ENCODE results near the gene GPAT3. TPM values are rescaled to one million over a fixed set of nuclear protein-coding genes. Genes with fewer than 3 reads are reported as not detected.
A peak's percentile ranks its signal among the peaks of the same experiment; 100 is the strongest.

Gene GPAT3
- total RNA-seq, 1 experiment from 2014 or later, result not detected

DNA sequence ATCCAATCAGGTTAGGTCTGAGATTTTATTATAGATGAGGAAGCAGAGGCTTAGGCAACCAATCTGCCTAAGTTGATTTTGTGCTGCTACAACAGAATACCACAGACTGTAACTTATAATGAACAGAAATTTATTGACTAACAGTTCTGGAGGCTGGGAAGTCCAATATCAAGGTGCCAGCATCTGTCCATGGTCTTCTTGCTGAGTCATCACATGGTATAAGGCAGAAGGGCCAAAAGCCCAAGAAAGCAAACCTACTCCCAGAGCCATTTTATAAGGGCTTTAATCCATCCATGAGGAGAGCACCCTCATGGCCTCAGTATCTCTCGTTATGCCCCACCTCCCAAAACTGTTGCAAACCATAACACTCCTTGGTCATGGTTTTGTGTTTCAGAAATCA, 55.8 kb downstream of the GPAT3 start:
- Histone ChIP-seq H3K4me1 (ENCODE audit: low read length) (no peaks in the 10 kb centered on the region), H3K9ac (ENCODE audit: low read length) (no peak overlapping the region), H3K9me3 (ENCODE audit: low read length) (no peaks in the 10 kb centered on the region), H3K36me3 (ENCODE audit: insufficient read depth, low read length) (no peaks in the 10 kb centered on the region), H3K4me2 (ENCODE audit: low read depth, low read length, poor library complexity, severe bottlenecking) (no peak overlapping the region), H4K20me1 (ENCODE audit: insufficient read depth, low read depth, low read length) (no peaks in the 10 kb centered on the region), H3K4me3 (ENCODE audit: low read length) (no peak overlapping the region), H3K79me2 (ENCODE audit: low read length) (no peaks in the 10 kb centered on the region), H2AFZ (ENCODE audit: low read length) (no peak overlapping the region), H3K27ac (ENCODE audit: low read length) (no peak overlapping the region), H3K9me2 (replicated peaks; ENCODE audit: insufficient read depth, low read length) (no peaks in the 10 kb centered on the region), H3K27me3 (ENCODE audit: low read length) (no peaks in the 10 kb centered on the region)
- no peak for DNase-seq

DNA sequence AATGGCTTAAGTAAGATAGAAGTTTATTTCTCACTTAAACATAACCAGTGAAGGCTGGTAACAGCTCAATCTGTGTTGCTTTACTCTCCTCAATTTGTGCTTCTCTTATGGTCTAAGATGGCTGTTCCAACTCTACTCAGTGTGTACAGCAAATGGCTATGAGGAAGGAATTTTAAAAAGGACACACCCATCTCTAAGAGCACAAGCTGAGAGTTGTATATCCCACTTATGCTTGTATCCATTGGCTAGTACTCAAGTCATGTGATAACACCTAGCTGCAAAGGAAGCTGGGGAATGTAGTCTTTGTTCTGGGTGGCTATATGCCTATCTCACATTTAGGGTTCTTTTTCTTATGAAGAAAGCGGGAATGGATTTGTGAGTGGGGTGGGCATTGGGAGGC, 63.3 kb downstream of the GPAT3 start:
- Histone ChIP-seq H4K20me1 (ENCODE audit: insufficient read depth, low read depth, low read length) (no peaks in the 10 kb centered on the region), H3K9me3 (ENCODE audit: low read length) (no peaks in the 10 kb centered on the region), H3K9ac (ENCODE audit: low read length) (no peak overlapping the region), H3K9me2 (replicated peaks; ENCODE audit: insufficient read depth, low read length) (no peaks in the 10 kb centered on the region), H3K4me2 (ENCODE audit: low read depth, low read length, poor library complexity, severe bottlenecking) (no peak overlapping the region), H3K4me1 (ENCODE audit: low read length) (no peaks in the 10 kb centered on the region), H3K27me3 (ENCODE audit: low read length) (no peaks in the 10 kb centered on the region), H3K79me2 (ENCODE audit: low read length) (no peaks in the 10 kb centered on the region), H3K36me3 (ENCODE audit: insufficient read depth, low read length) (no peaks in the 10 kb centered on the region), H3K4me3 (ENCODE audit: low read length) (no peak overlapping the region), H3K27ac (ENCODE audit: low read length) (no peak overlapping the region), H2AFZ (ENCODE audit: low read length) (no peak overlapping the region)
- DNase-seq, result peak; percentile 62

DNA sequence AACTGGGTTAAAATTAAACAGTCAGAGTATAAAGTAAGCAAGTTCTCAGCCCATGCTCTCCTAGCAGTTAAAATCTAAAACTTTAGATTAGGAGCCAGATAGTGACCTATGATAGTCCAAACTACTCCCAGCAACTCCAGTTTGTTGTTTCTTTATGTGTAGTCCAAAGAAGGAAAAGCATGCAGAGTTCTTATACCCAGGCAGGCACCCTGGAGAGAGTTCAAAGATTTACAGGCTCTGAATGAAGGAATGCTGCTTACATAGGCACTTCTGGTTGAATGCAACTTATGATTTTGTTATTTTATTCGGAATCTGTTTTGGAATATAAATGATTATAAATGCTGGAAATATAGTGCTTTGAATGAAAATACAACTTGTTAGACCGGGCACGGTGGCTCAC, 67.2 kb downstream of the GPAT3 start:
- no peaks in the 10 kb centered on the region for H3K9me2 ChIP-seq (replicated peaks; ENCODE audit: insufficient read depth, low read length)

DNA sequence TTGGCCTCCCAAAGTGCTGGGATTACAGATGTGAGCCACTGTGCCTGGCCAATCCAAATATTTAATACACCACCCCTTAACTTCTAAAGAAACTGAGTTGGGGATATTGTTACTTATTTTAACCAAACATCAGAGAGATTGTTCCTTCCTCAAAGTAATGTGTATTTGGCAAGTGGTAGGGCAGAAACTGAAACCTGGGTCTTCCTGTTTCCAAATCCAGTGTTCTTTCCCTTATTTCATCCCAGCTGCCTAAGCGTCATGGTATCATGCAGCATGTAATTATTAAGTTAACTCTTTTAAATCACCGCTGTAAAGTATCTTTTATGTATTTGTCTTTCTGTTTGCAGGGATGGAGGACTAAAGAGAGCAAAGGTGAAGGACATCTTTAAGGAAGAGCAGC, 68.4 kb downstream of the GPAT3 start:
- Histone ChIP-seq H3K4me3 (ENCODE audit: low read length) (no peak overlapping the region), H3K27ac (ENCODE audit: low read length) (no peak overlapping the region), H3K4me1 (ENCODE audit: low read length) (no peaks in the 10 kb centered on the region), H3K79me2 (ENCODE audit: low read length) (no peaks in the 10 kb centered on the region), H4K20me1 (ENCODE audit: insufficient read depth, low read depth, low read length) (no peaks in the 10 kb centered on the region), H2AFZ (ENCODE audit: low read length) (no peak overlapping the region), H3K9me2 (replicated peaks; ENCODE audit: insufficient read depth, low read length) (no peaks in the 10 kb centered on the region), H3K27me3 (ENCODE audit: low read length) (no peaks in the 10 kb centered on the region), H3K9me3 (ENCODE audit: low read length) (no peaks in the 10 kb centered on the region), H3K36me3 (ENCODE audit: insufficient read depth, low read length) (no peaks in the 10 kb centered on the region), H3K9ac (ENCODE audit: low read length) (no peak overlapping the region), H3K4me2 (ENCODE audit: low read depth, low read length, poor library complexity, severe bottlenecking) (no peak overlapping the region)
- no peak for DNase-seq

More for the DNA sequence above, 67.2 kb downstream of the GPAT3 start:
- no peaks in the 10 kb centered on the region for H3K79me2 ChIP-seq (ENCODE audit: low read length)
- H3K9ac ChIP-seq (ENCODE audit: low read length), result no peak overlapping the region
- H3K27me3 ChIP-seq (ENCODE audit: low read length), result no peaks in the 10 kb centered on the region
- no peaks in the 10 kb centered on the region for H3K4me1 ChIP-seq (ENCODE audit: low read length)
- DNase-seq, result no peak
- no peak overlapping the region for H3K4me3 ChIP-seq (ENCODE audit: low read length)
- H3K27ac ChIP-seq (ENCODE audit: low read length), result no peak overlapping the region
- no peak overlapping the region for H3K4me2 ChIP-seq (ENCODE audit: low read depth, low read length, poor library complexity, severe bottlenecking)
- H3K9me3 ChIP-seq (ENCODE audit: low read length), result no peaks in the 10 kb centered on the region
- no peaks in the 10 kb centered on the region for H4K20me1 ChIP-seq (ENCODE audit: insufficient read depth, low read depth, low read length)
- no peaks in the 10 kb centered on the region for H3K36me3 ChIP-seq (ENCODE audit: insufficient read depth, low read length)
- H2AFZ ChIP-seq (ENCODE audit: low read length), result no peak overlapping the region

DNA sequence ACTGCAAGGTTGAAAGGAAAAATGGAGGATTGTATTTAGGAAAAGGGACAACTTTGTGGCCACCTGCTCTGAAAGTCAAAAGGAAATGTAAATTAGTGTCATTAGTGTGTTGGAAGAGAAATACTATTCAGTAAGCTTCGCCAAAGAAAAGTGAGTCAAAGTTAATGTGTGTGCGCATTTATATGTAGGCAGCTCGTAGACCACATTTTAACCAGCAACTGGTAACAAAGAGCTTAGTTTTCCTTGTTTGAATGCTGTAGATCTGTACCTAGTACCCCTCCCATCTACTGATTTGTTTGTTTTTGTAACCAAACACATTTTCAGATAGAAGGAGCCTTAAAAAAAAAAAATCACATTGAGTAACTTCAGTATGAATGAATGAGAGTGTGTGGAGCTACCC, 69.3 kb downstream of the GPAT3 start:
- H2AFZ ChIP-seq (ENCODE audit: low read length), result no peak overlapping the region
- H3K9ac ChIP-seq (ENCODE audit: low read length), result no peak overlapping the region
- H3K79me2 ChIP-seq (ENCODE audit: low read length), result no peaks in the 10 kb centered on the region
- no peaks in the 10 kb centered on the region for H3K27me3 ChIP-seq (ENCODE audit: low read length)
- no peak for DNase-seq
- H3K4me1 ChIP-seq (ENCODE audit: low read length), result no peaks in the 10 kb centered on the region
- H3K4me2 ChIP-seq (ENCODE audit: low read depth, low read length, poor library complexity, severe bottlenecking), result no peak overlapping the region
- no peaks in the 10 kb centered on the region for H3K36me3 ChIP-seq (ENCODE audit: insufficient read depth, low read length)
- no peak overlapping the region for H3K27ac ChIP-seq (ENCODE audit: low read length)
- no peak overlapping the region for H3K4me3 ChIP-seq (ENCODE audit: low read length)
- no peaks in the 10 kb centered on the region for H4K20me1 ChIP-seq (ENCODE audit: insufficient read depth, low read depth, low read length)
- no peaks in the 10 kb centered on the region for H3K9me2 ChIP-seq (replicated peaks; ENCODE audit: insufficient read depth, low read length)
- H3K9me3 ChIP-seq (ENCODE audit: low read length), result no peaks in the 10 kb centered on the region

DNA sequence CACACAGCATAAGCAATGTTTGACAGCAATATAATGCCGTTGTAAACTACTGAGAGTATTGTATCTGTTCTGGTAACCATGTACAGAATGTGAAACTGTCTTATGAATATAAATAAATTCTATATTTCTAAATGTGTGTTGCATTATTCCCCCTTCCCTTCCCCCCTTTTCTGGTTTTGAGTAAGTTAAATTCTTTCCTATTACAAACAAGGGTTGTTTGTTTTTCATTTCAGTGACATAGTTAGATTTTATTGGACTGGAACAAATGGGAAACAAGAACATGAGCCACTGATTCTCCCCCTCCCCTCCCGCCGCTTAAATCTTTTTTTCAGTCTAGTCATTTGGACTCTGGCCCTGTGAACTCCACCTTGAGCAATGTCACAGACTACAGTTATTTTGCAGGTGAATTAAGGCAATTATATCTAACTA, 69.8 kb downstream of the GPAT3 start:
- H4K20me1 ChIP-seq (ENCODE audit: insufficient read depth, low read depth, low read length), result no peaks in the 10 kb centered on the region
- no peaks in the 10 kb centered on the region for H3K27me3 ChIP-seq (ENCODE audit: low read length)
- H3K4me1 ChIP-seq (ENCODE audit: low read length), result no peaks in the 10 kb centered on the region
- no peak overlapping the region for H3K4me2 ChIP-seq (ENCODE audit: low read depth, low read length, poor library complexity, severe bottlenecking)
- H3K9me3 ChIP-seq (ENCODE audit: low read length), result no peaks in the 10 kb centered on the region
- H3K4me3 ChIP-seq (ENCODE audit: low read length), result no peak overlapping the region
- H3K79me2 ChIP-seq (ENCODE audit: low read length), result no peaks in the 10 kb centered on the region
- H3K9me2 ChIP-seq (replicated peaks; ENCODE audit: insufficient read depth, low read length), result no peaks in the 10 kb centered on the region
- no peaks in the 10 kb centered on the region for H3K36me3 ChIP-seq (ENCODE audit: insufficient read depth, low read length)
- no peak overlapping the region for H3K9ac ChIP-seq (ENCODE audit: low read length)
- no peak for DNase-seq
- no peak overlapping the region for H3K27ac ChIP-seq (ENCODE audit: low read length)
- H2AFZ ChIP-seq (ENCODE audit: low read length), result no peak overlapping the region

DNA sequence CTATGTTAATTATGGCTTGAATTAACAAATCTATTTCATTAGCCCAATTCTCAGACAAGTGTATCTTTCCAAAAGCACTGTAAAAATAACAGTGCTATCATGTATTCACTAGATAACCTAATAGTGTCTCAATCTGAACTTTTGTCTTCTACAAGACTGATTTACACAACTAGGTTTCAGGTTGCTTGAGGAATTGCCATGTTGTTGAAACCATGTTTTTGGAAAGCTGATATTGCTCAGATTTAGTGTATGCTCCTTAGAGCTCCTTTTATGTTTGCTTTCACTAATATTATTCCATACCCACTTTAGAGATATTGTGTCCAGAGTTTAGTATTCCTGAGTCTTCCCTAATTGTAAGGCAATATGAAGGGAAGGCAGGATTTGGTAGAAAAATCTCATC, 70.6 kb downstream of the GPAT3 start:
- H3K27ac ChIP-seq (ENCODE audit: low read length), result no peak overlapping the region
- no peaks in the 10 kb centered on the region for H3K9me3 ChIP-seq (ENCODE audit: low read length)
- H3K36me3 ChIP-seq (ENCODE audit: insufficient read depth, low read length), result no peaks in the 10 kb centered on the region
- no peak overlapping the region for H3K4me3 ChIP-seq (ENCODE audit: low read length)
- H4K20me1 ChIP-seq (ENCODE audit: insufficient read depth, low read depth, low read length), result no peaks in the 10 kb centered on the region
- H3K9me2 ChIP-seq (replicated peaks; ENCODE audit: insufficient read depth, low read length), result no peaks in the 10 kb centered on the region
- H2AFZ ChIP-seq (ENCODE audit: low read length), result no peak overlapping the region
- no peaks in the 10 kb centered on the region for H3K4me1 ChIP-seq (ENCODE audit: low read length)
- no peak for DNase-seq
- H3K27me3 ChIP-seq (ENCODE audit: low read length), result no peaks in the 10 kb centered on the region
- H3K9ac ChIP-seq (ENCODE audit: low read length), result no peak overlapping the region
- H3K79me2 ChIP-seq (ENCODE audit: low read length), result no peaks in the 10 kb centered on the region
- H3K4me2 ChIP-seq (ENCODE audit: low read depth, low read length, poor library complexity, severe bottlenecking), result no peak overlapping the region

DNA sequence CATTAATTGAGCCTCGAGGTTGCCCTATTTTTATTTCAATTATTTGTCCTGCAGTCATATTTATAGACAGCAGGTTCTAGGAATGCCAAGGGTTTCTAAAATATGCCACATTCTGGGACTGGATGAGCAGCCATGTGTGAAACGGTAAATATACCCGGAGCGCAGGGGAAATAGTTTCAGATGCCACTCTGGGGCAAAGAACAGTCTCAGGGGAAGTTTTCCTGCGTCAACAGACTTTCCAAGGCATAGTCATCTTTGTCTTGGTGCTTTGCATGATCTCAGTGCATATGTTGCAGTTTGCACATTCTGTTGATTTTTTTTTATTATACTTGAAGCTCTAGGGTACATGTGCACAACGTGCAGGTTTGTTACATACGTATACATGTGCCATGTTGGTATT, 71.0 kb downstream of the GPAT3 start:
- H4K20me1 ChIP-seq (ENCODE audit: insufficient read depth, low read depth, low read length), result no peaks in the 10 kb centered on the region

DNA sequence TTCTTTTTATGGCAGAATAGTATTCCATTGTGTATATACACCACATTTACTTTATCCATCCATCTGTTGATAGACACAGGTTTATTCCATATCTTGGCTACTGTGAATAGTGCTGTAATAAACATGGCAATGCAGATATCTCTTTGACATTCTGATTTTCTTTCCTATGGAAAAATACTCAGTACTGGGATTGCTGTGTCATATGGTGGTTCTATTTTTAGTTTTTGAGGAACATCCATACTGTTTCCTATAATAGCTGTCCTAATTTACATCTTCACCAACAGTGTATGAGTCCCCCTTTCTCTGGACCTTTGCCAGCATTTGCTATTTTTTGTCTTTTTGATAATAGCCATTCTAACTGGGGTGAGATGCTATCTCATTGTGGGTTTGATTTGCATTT, 73.5 kb downstream of the GPAT3 start:
- no peak overlapping the region for H3K4me2 ChIP-seq (ENCODE audit: low read depth, low read length, poor library complexity, severe bottlenecking)

More for the DNA sequence above, 71.0 kb downstream of the GPAT3 start:
- no peaks in the 10 kb centered on the region for H3K4me1 ChIP-seq (ENCODE audit: low read length)
- no peak for DNase-seq
- H3K9me2 ChIP-seq (replicated peaks; ENCODE audit: insufficient read depth, low read length), result no peaks in the 10 kb centered on the region
- no peaks in the 10 kb centered on the region for H3K9me3 ChIP-seq (ENCODE audit: low read length)
- H3K36me3 ChIP-seq (ENCODE audit: insufficient read depth, low read length), result no peaks in the 10 kb centered on the region
- H3K4me2 ChIP-seq (ENCODE audit: low read depth, low read length, poor library complexity, severe bottlenecking), result no peak overlapping the region
- no peaks in the 10 kb centered on the region for H3K27me3 ChIP-seq (ENCODE audit: low read length)
- H3K4me3 ChIP-seq (ENCODE audit: low read length), result no peak overlapping the region
- no peak overlapping the region for H3K9ac ChIP-seq (ENCODE audit: low read length)
- H3K27ac ChIP-seq (ENCODE audit: low read length), result no peak overlapping the region
- H3K79me2 ChIP-seq (ENCODE audit: low read length), result no peaks in the 10 kb centered on the region
- no peak overlapping the region for H2AFZ ChIP-seq (ENCODE audit: low read length)

More for the DNA sequence above, 73.5 kb downstream of the GPAT3 start:
- Histone ChIP-seq H3K27me3 (ENCODE audit: low read length) (no peaks in the 10 kb centered on the region), H3K9ac (ENCODE audit: low read length) (no peak overlapping the region), H3K9me2 (replicated peaks; ENCODE audit: insufficient read depth, low read length) (no peaks in the 10 kb centered on the region), H3K36me3 (ENCODE audit: insufficient read depth, low read length) (no peaks in the 10 kb centered on the region), H3K4me3 (ENCODE audit: low read length) (no peak overlapping the region), H2AFZ (ENCODE audit: low read length) (no peak overlapping the region), H3K79me2 (ENCODE audit: low read length) (no peaks in the 10 kb centered on the region), H3K27ac (ENCODE audit: low read length) (no peak overlapping the region), H4K20me1 (ENCODE audit: insufficient read depth, low read depth, low read length) (no peaks in the 10 kb centered on the region), H3K9me3 (ENCODE audit: low read length) (no peaks in the 10 kb centered on the region), H3K4me1 (ENCODE audit: low read length) (no peaks in the 10 kb centered on the region)
- no peak for DNase-seq

Measured in Karpas-422 (cell line).